ENCODE data around the gene NAP1L4. TPM values are rescaled to one million over a fixed set of nuclear protein-coding genes. Genes with fewer than 3 reads are reported as not detected.
A peak's percentile ranks its signal among the peaks of the same experiment; 100 is the strongest.

NAP1L4 gene
- total and polyA plus RNA-seq, 2 of the 4 experiments (the other 2 are of a cell fraction) = 71.5 to 80.7 TPM

- ATAC-seq (ENCODE audit: low read depth) = no peak
- peak overlapping the region; percentile 63; the same call in 1 of the 2 replicates for H3K4ac ChIP-seq (ENCODE audit: low read depth, low read length)
- H3K14ac ChIP-seq (replicated peaks; ENCODE audit: low read depth, low read length) = no peak overlapping the region
- BruUV-seq (replicated peaks) = no TSS peak
- CTCF ChIA-PET = no interaction called here
- H3K18ac ChIP-seq (ENCODE audit: low read depth, low read length) = no peak overlapping the region
- no peak for TF ChIP-seq ELK1 (IDR thresholded peaks at IDR 0.05; ENCODE audit: borderline replicate concordance, low read depth, low read length)
- TF ChIP-seq NFE2L2 (IDR thresholded peaks at IDR 0.05; ENCODE audit: low read depth, low read length) = no peak
- no peak for TF ChIP-seq SMC3 (IDR thresholded peaks at IDR 0.05; ENCODE audit: low read depth, low read length)
- no peak for TF ChIP-seq CHD1 (IDR thresholded peaks at IDR 0.05; ENCODE audit: low read depth, low read length)
- no peak for TF ChIP-seq USF2 (IDR thresholded peaks at IDR 0.05; ENCODE audit: low read depth, low read length)
- no peak for TF ChIP-seq RFX5 (IDR thresholded peaks at IDR 0.05; ENCODE audit: low read depth, low read length)
- no peak for TF ChIP-seq RCOR1 (IDR thresholded peaks at IDR 0.05; ENCODE audit: insufficient replicate concordance, low read length)
- TF ChIP-seq POLR2A (IDR thresholded peaks at IDR 0.05; ENCODE audit: low read depth, low read length) = no peak
- no peak for TF ChIP-seq RAD21 (IDR thresholded peaks at IDR 0.05; ENCODE audit: low read length)
- no peak for TF ChIP-seq MAFK (IDR thresholded peaks at IDR 0.05; ENCODE audit: low read depth, low read length)
- no peak for TF ChIP-seq BHLHE40 (IDR thresholded peaks at IDR 0.05; ENCODE audit: low read depth, low read length)
- TF ChIP-seq CTCF (conservative IDR thresholded peaks at IDR 0.05; ENCODE audit: low read depth, low read length) = no peak
- no peak for TF ChIP-seq MAZ (IDR thresholded peaks at IDR 0.05; ENCODE audit: borderline replicate concordance, low read depth, low read length)
- H4K8ac ChIP-seq (ENCODE audit: low read depth in 2 of 2, low read length in 2 of 2) = no peak overlapping the region
- 88% methylated on average over 6 of the region's 9 CpGs; no CpG with 5 or more reads in 1 of the 2 experiments for WGBS, 2 experiments (ENCODE audit: extremely low coverage in 2 of 2, insufficient read length in 1 of 2)
- H2BK5ac ChIP-seq (ENCODE audit: low read depth, low read length, poor library complexity, severe bottlenecking) = no peak overlapping the region
- no peak overlapping the region for H3K23ac ChIP-seq (ENCODE audit: low read depth, low read length)
- peaks cover 0 to 7% of the 10 kb centered on the region in 2 experiments; a peak in 1 of 4 replicates for H3K79me1 ChIP-seq (ENCODE audit: low read depth in 1 of 2, low read length in 2 of 2)
- H2AK9ac ChIP-seq (replicated peaks; ENCODE audit: low read depth, low read length, poor library complexity) = peak overlapping the region; percentile 43
- no peak overlapping the region for H3K56ac ChIP-seq (ENCODE audit: extremely low read depth, insufficient read depth, low read length)
- intact Hi-C loops (cut with micrococcal nuclease) = no loop called here
- no peak overlapping the region for H3K4me2 ChIP-seq (ENCODE audit: low read depth, low read length)
- no peaks in the 10 kb centered on the region for H3K27me3 ChIP-seq (ENCODE audit: control insufficient read depth, insufficient read depth, low read length)
- H2BK120ac ChIP-seq (ENCODE audit: low read depth, low read length) = peak overlapping the region; percentile 23; the same call in 1 of the 2 replicates
- peak overlapping the region; percentile 56; the same call in 1 of the 2 replicates for H2BK20ac ChIP-seq (ENCODE audit: low read depth, low read length)
- H3K27ac ChIP-seq (ENCODE audit: insufficient read depth, low read length) = no peak overlapping the region
- no peak overlapping the region for H2AFZ ChIP-seq (replicated peaks; ENCODE audit: low read length, poor library complexity)
- no peaks in the 10 kb centered on the region for H4K20me1 ChIP-seq (ENCODE audit: insufficient read depth, low read length)
- DNase-seq = no peak
- H3K4me3 ChIP-seq (ENCODE audit: insufficient read depth, low read depth, low read length) = no peak overlapping the region
- H3K4me1 ChIP-seq (ENCODE audit: control insufficient read depth, insufficient read depth, low read length) = peaks cover 16% of the 10 kb centered on the region
- no peaks in the 10 kb centered on the region for H3K36me3 ChIP-seq (ENCODE audit: control insufficient read depth, insufficient read depth, low read length)
- 0 out of 2 replicates have a peak overlapping the region, but pooled peaks have one; percentile 17 for H4K91ac ChIP-seq (ENCODE audit: insufficient read depth, low read depth, low read length)
- H3K9ac ChIP-seq (ENCODE audit: low read depth, low read length) = no peak overlapping the region
- in situ Hi-C loops (cut with MboI; ENCODE audit: low sequenced_read_pairs) = no loop called here
- H3K9me1 ChIP-seq (ENCODE audit: insufficient read depth, low read length) = peaks cover 11% of the 10 kb centered on the region
- POLR2A ChIA-PET (ENCODE audit: unreplicated experiment) = no interaction called here
- H3K9me3 ChIP-seq (ENCODE audit: control insufficient read depth, insufficient read depth, low read length) = no peaks in the 10 kb centered on the region
- no peak overlapping the region for H2BK15ac ChIP-seq (ENCODE audit: low read depth, low read length)
- 0 out of 2 replicates have a peak overlapping the region, but pooled peaks have one; percentile 79 for H2AK5ac ChIP-seq (ENCODE audit: low read depth, low read length)
- dilution Hi-C loops (cut with HindIII; ENCODE audit: low sequenced_read_pairs, unreplicated experiment) = no loop called here
- H4K5ac ChIP-seq (ENCODE audit: low read depth, low read length) = no peak overlapping the region
Observed at GRCh38 chr11:2913776-2914175, 78.4 kb downstream of the NAP1L4 start.

Measured in IMR-90 (cell line).